Measurements from ENCODE around the gene DOCK4. TPM values are rescaled to one million over a fixed set of nuclear protein-coding genes. Genes with fewer than 3 reads are reported as not detected.

Gene DOCK4
- total and polyA plus RNA-seq, 4 donors = 7.2 to 48.9 (median 12.8) TPM

DNA sequence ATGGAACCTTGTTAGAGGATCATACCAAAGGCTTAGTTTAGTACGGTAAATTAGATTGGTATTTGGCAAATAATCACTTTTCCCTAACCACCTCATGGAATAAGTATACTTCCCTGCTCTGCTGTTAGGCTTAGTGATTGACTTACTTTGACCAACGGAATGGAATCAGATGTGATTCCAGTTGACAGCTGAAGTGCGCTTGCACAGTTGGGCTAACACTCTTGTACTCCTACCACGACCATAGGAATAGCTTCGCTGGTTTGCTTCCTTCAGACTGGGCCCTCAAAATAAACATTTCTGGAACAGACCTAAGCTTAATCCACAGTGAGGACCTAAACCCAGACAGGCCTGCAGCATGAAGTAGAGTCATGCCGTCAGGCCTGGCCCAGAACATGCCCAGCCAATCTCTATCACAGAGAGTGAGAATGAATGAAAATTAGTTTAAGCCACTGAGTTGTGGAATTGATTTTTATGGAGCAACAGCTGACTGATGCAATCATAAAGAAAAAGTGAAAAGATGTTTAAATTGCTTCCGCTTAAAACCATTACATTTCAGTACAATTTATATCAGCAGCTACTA is 122.3 kb downstream of the DOCK4 start (continued):
- TF ChIP-seq, protein P1, sequence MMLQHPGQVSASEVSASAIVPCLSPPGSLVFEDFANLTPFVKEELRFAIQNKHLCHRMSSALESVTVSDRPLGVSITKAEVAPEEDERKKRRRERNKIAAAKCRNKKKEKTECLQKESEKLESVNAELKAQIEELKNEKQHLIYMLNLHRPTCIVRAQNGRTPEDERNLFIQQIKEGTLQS (IDR thresholded peaks at IDR 0.05) = no peak
- TF ChIP-seq GABPA (IDR thresholded peaks at IDR 0.05 in 1 of 2, conservative IDR thresholded peaks at IDR 0.05 in 1 of 2) (no peak), EGR1 (IDR thresholded peaks at IDR 0.05; ENCODE audit: low read depth in 2 of 2) (no peak)

DNA sequence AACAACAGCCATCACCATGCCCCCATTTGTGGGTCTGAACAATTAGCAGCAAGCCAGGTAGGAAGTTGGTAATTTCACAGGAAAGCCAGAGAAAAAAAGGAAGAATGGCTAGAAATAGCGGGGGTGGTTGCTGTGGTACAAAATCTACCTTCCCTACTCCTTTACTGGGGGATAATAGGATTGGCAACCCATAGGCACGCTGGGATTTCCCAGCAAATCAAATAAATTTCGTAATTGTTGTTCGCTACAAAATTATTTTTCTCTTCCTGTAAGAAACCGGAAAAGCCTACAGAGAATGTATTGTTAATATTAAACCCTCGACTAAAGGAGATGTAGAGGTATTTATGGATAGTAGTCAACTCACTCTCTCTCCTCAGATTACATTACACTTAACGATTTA is 123.9 kb downstream of the DOCK4 start:
- H3K9ac ChIP-seq (ENCODE audit: low read depth in 1 of 2, low read length in 2 of 2) = no peak overlapping the region
- peak overlapping the region in 1 of 2 donors; percentile 70 for H3K27ac ChIP-seq (ENCODE audit: low read depth in 1 of 2, low read length in 2 of 2)
- no peak overlapping the region for H3K4me3 ChIP-seq (ENCODE audit: low read depth in 1 of 3, low read length in 3 of 3)
- DNase-seq (ENCODE audit: low spot score) = no peak
- no peak for TF ChIP-seq YY1 (IDR thresholded peaks at IDR 0.05)
- peaks cover 7 to 40% (median 30%) of the 10 kb centered on the region in 4 donors for H3K4me1 ChIP-seq (ENCODE audit: control insufficient read depth in 4 of 4, insufficient read depth in 4 of 4, low read length in 3 of 4)
- 69% methylated on average over 7 of the region's 7 CpGs for WGBS
- no peaks in the 10 kb centered on the region for H3K9me3 ChIP-seq (ENCODE audit: control insufficient read depth in 4 of 4, low read length in 3 of 4)
- H3K36me3 ChIP-seq (ENCODE audit: control insufficient read depth in 4 of 4, insufficient read depth in 3 of 4, low read depth in 1 of 4, low read length in 3 of 4) = no peaks in the 10 kb centered on the region
- H3K27me3 ChIP-seq (ENCODE audit: control insufficient read depth in 4 of 4, insufficient read depth in 4 of 4, low read length in 3 of 4) = no peaks in the 10 kb centered on the region

DNA sequence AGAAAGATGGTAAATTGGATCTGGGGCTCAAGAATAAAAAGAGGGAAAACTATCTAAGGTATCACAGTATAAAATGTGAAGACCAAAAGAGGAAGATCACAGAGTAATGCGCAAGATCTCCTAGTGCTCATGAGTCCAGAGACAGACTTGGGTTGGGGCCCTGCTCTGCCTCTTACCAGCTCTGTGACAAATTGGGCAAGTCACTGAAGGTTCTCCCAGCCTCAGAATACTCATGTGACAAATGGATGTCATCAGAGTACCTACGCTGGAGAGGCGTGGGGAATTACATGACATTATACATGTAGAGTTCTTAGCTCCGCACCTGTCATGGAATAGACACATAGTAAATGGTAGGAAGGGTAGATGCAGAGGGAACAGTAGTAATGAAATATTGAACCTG is 124.4 kb downstream of the DOCK4 start:
- H3K9me3 ChIP-seq (ENCODE audit: control insufficient read depth in 4 of 4, low read length in 3 of 4) = no peaks in the 10 kb centered on the region
- H3K36me3 ChIP-seq (ENCODE audit: control insufficient read depth in 4 of 4, insufficient read depth in 3 of 4, low read depth in 1 of 4, low read length in 3 of 4) = no peaks in the 10 kb centered on the region
- H3K4me1 ChIP-seq (ENCODE audit: control insufficient read depth in 4 of 4, insufficient read depth in 4 of 4, low read length in 3 of 4) = peaks cover 3 to 35% (median 25%) of the 10 kb centered on the region in 4 donors
- H3K4me3 ChIP-seq (ENCODE audit: low read depth in 1 of 3, low read length in 3 of 3) = no peak overlapping the region
- peak overlapping the region in 1 of 2 donors; percentile 70 for H3K27ac ChIP-seq (ENCODE audit: low read depth in 1 of 2, low read length in 2 of 2)
- 92% methylated on average over 4 of the region's 4 CpGs for WGBS
- H3K27me3 ChIP-seq (ENCODE audit: control insufficient read depth in 4 of 4, insufficient read depth in 4 of 4, low read length in 3 of 4) = no peaks in the 10 kb centered on the region
- no peak for DNase-seq (ENCODE audit: low spot score)
- no peak overlapping the region for H3K9ac ChIP-seq (ENCODE audit: low read depth in 1 of 2, low read length in 2 of 2)
- TF ChIP-seq EGR1 (IDR thresholded peaks at IDR 0.05; ENCODE audit: low read depth in 2 of 2) (no peak), FOXA1 (IDR thresholded peaks at IDR 0.05) (no peak), HNF4G (IDR thresholded peaks at IDR 0.05) (no peak), TAF1 (conservative IDR thresholded peaks at IDR 0.05) (no peak), RXRA (IDR thresholded peaks at IDR 0.05) (no peak), GABPA (IDR thresholded peaks at IDR 0.05 in 1 of 2, conservative IDR thresholded peaks at IDR 0.05 in 1 of 2) (no peak), FOXA2 (IDR thresholded peaks at IDR 0.05) (no peak), YY1 (IDR thresholded peaks at IDR 0.05) (no peak), JUND (IDR thresholded peaks at IDR 0.05) (no peak), SP1 (IDR thresholded peaks at IDR 0.05) (no peak), NR2F2 (IDR thresholded peaks at IDR 0.05) (no peak), RAD21 (IDR thresholded peaks at IDR 0.05) (no peak)
- TF ChIP-seq, protein P2, sequence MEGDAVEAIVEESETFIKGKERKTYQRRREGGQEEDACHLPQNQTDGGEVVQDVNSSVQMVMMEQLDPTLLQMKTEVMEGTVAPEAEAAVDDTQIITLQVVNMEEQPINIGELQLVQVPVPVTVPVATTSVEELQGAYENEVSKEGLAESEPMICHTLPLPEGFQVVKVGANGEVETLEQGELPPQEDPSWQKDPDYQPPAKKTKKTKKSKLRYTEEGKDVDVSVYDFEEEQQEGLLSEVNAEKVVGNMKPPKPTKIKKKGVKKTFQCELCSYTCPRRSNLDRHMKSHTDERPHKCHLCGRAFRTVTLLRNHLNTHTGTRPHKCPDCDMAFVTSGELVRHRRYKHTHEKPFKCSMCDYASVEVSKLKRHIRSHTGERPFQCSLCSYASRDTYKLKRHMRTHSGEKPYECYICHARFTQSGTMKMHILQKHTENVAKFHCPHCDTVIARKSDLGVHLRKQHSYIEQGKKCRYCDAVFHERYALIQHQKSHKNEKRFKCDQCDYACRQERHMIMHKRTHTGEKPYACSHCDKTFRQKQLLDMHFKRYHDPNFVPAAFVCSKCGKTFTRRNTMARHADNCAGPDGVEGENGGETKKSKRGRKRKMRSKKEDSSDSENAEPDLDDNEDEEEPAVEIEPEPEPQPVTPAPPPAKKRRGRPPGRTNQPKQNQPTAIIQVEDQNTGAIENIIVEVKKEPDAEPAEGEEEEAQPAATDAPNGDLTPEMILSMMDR (IDR thresholded peaks at IDR 0.05; ENCODE audit: low read depth, low read length, missing input control) = no peak
- TF ChIP-seq, protein P3, sequence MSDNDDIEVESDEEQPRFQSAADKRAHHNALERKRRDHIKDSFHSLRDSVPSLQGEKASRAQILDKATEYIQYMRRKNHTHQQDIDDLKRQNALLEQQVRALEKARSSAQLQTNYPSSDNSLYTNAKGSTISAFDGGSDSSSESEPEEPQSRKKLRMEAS (IDR thresholded peaks at IDR 0.05) = no peak
- TF ChIP-seq, protein P4, sequence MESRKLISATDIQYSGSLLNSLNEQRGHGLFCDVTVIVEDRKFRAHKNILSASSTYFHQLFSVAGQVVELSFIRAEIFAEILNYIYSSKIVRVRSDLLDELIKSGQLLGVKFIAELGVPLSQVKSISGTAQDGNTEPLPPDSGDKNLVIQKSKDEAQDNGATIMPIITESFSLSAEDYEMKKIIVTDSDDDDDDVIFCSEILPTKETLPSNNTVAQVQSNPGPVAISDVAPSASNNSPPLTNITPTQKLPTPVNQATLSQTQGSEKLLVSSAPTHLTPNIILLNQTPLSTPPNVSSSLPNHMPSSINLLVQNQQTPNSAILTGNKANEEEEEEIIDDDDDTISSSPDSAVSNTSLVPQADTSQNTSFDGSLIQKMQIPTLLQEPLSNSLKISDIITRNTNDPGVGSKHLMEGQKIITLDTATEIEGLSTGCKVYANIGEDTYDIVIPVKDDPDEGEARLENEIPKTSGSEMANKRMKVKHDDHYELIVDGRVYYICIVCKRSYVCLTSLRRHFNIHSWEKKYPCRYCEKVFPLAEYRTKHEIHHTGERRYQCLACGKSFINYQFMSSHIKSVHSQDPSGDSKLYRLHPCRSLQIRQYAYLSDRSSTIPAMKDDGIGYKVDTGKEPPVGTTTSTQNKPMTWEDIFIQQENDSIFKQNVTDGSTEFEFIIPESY (IDR thresholded peaks at IDR 0.05) = no peak
- TF ChIP-seq, protein P1 (IDR thresholded peaks at IDR 0.05) = no peak

Data from liver (tissue), 9 donors.